Lower leg skin (tissue), 3 donors: ENCODE data around the gene PHF21A.

Source experiments
- CTCF ChIP-seq, 3 donors: fragments of 450-650 bp; IDR thresholded peaks; one replicate each; pipeline ENCODE4 v1.5.1; 2016; ENCODE audit warnings: antibody characterized with exemption in 3 of 3, mild to moderate bottlenecking in 3 of 3, moderate library complexity in 2 of 3
- POLR2A ChIP-seq, 2 donors: fragments of 450-650 bp; IDR thresholded peaks; one replicate each; pipeline ENCODE4 v1.6.1; 2016 to 2017; ENCODE audit warnings: antibody characterized with exemption in 2 of 2, mild to moderate bottlenecking in 1 of 2, moderate library complexity in 1 of 2

- TF ChIP-seq CTCF (IDR thresholded peaks at IDR 0.05) (no peak), POLR2A (IDR thresholded peaks at IDR 0.05) (no peak)
Measured at GRCh38 chr11:46102843-46103242, 18.4 kb downstream of the PHF21A start.
